ENCODE data around the gene EZH1. TPM values are rescaled to one million over a fixed set of nuclear protein-coding genes. Genes with fewer than 3 reads are reported as not detected.

Gene EZH1
- polyA plus RNA-seq, 1 experiment: 26.3 TPM

DNA sequence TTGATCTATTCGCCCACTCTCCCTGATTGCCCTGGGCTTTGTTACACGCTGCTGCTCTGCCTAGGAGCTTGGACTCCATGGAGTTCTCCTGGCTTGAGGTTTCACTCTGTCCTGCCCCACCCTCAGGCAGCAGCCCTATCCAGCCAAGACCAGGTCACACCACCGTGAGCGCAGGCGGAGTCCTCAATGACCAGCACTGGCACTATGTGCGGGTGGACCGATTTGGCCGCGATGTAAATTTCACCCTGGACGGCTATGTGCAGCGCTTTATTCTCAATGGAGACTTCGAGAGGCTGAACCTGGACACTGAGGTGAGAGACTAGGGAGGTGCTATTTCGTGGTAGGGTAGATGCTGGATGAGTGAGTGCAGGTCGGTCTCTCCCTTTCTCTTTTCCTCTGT, 59.0 kb downstream of the EZH1 start:
- H3K27ac ChIP-seq (ENCODE audit: low read depth, low read length): no peak overlapping the region
- ChIA-PET POLR2A (no interaction called here), CTCF (no interaction called here)
- TF ChIP-seq, protein P1, sequence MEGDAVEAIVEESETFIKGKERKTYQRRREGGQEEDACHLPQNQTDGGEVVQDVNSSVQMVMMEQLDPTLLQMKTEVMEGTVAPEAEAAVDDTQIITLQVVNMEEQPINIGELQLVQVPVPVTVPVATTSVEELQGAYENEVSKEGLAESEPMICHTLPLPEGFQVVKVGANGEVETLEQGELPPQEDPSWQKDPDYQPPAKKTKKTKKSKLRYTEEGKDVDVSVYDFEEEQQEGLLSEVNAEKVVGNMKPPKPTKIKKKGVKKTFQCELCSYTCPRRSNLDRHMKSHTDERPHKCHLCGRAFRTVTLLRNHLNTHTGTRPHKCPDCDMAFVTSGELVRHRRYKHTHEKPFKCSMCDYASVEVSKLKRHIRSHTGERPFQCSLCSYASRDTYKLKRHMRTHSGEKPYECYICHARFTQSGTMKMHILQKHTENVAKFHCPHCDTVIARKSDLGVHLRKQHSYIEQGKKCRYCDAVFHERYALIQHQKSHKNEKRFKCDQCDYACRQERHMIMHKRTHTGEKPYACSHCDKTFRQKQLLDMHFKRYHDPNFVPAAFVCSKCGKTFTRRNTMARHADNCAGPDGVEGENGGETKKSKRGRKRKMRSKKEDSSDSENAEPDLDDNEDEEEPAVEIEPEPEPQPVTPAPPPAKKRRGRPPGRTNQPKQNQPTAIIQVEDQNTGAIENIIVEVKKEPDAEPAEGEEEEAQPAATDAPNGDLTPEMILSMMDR (IDR thresholded peaks at IDR 0.05; ENCODE audit: low read depth, low read length): no peak
- no peak overlapping the region for H3K4me3 ChIP-seq (ENCODE audit: low read depth, low read length)
- H3K9me3 ChIP-seq (ENCODE audit: control insufficient read depth, insufficient read depth, low read length): no peaks in the 10 kb centered on the region; the same call in 1 of the 2 replicates
- no peak for DNase-seq (ENCODE audit: low read depth, low spot score)
- no peaks in the 10 kb centered on the region for H3K27me3 ChIP-seq (ENCODE audit: control insufficient read depth, insufficient read depth, low read length)

DNA sequence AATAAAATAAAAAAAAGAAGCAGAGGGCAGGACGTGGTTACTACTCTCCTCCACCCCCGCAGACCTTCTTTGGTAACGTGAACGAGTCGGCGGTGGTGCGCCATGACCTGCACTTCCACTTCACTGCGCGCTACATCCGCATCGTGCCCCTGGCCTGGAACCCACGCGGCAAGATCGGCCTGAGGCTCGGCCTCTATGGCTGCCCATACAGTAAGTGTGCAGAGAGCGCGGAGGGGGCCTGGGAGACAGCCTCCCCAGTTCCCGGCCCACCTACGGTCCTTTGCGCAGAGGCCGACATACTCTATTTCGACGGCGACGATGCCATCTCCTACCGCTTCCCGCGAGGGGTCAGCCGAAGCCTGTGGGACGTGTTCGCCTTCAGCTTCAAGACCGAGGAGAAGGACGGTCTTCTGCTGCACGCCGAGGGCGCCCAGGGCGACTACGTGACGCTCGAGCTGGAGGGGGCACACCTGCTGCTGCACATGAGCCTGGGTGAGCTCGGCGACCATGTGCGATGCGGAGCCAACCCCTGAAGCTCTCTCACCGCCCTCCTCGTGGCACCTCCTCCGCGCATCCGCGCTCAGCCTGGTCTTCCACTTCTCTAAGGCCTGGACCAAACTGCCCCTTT, 59.8 kb downstream of the EZH1 start:
- Histone ChIP-seq H3K27ac (ENCODE audit: low read depth, low read length) (no peak overlapping the region), H3K9me3 (ENCODE audit: control insufficient read depth, insufficient read depth, low read length) (no peaks in the 10 kb centered on the region; the same call in 1 of the 2 replicates), H3K4me3 (ENCODE audit: low read depth, low read length) (no peak overlapping the region), H3K27me3 (ENCODE audit: control insufficient read depth, insufficient read depth, low read length) (no peaks in the 10 kb centered on the region)
- TF ChIP-seq, protein P1 (IDR thresholded peaks at IDR 0.05; ENCODE audit: low read depth, low read length): no peak
- ChIA-PET CTCF (interaction anchor here (1.1 to 2.4 kb wide), 2 partner anchors 104 to 107 kb away, joined by 3 to 17 read pairs; partner anchors contain the start of gene PSMC3IP), POLR2A (interaction anchor here (0.6 kb wide), 1 partner anchor 1971 kb away, joined by 4 read pairs; no protein-coding TSS in a partner anchor)
- DNase-seq (ENCODE audit: low read depth, low spot score): no peak

DNA sequence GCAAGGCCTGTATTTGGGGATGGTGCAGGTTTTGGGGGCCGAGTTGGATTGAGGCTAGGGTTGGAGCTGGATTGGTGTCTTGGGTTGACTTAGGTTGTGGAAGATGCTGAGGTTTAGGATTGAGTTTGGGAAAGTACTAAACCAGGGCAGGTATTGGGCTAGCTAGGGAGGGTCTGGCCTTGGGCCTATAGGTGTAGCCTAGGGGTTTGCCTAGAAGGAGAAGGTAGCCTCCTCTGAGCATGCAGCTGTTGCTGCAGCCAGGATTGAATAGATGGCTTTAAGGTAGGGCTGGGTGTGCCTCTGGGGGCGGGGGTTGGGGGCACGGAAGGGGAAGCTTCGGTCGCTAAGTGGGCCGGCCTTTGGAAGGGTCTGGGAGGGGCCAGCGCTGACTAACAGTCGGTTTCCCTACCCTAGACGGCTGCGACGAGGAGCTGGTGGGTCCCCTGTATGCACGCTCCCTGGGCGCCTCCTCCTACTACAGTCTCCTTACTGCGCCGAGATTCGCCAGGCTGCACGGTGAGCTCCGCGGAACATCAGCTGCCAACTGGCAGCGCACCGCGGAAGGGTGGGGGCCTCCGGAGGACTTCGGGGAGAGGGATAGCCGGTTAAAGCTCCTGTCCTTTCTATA, 61.3 kb downstream of the EZH1 start:
- Histone ChIP-seq H3K9me3 (ENCODE audit: control insufficient read depth, insufficient read depth, low read length) (no peaks in the 10 kb centered on the region; the same call in 1 of the 2 replicates), H3K4me3 (ENCODE audit: low read depth, low read length) (peak overlapping the region; percentile 78), H3K27me3 (ENCODE audit: control insufficient read depth, insufficient read depth, low read length) (no peaks in the 10 kb centered on the region), H3K27ac (ENCODE audit: low read depth, low read length) (peak overlapping the region; percentile 21)
- CTCF ChIA-PET: interaction anchor here (1.1 to 2.4 kb wide), 3 partner anchors 9 to 105 kb away, joined by 3 to 17 read pairs (median 4); partner anchors contain the start of gene PSMC3IP
- POLR2A ChIA-PET: interaction anchor here (0.8 to 1.7 kb wide), 5 partner anchors 15 to 246 kb away, joined by 3 to 12 read pairs (median 5); partner anchors contain the start of genes PSMC3IP and VPS25
- DNase-seq (ENCODE audit: low read depth, low spot score): no peak
- TF ChIP-seq, protein P1 (IDR thresholded peaks at IDR 0.05; ENCODE audit: low read depth, low read length): no peak

DNA sequence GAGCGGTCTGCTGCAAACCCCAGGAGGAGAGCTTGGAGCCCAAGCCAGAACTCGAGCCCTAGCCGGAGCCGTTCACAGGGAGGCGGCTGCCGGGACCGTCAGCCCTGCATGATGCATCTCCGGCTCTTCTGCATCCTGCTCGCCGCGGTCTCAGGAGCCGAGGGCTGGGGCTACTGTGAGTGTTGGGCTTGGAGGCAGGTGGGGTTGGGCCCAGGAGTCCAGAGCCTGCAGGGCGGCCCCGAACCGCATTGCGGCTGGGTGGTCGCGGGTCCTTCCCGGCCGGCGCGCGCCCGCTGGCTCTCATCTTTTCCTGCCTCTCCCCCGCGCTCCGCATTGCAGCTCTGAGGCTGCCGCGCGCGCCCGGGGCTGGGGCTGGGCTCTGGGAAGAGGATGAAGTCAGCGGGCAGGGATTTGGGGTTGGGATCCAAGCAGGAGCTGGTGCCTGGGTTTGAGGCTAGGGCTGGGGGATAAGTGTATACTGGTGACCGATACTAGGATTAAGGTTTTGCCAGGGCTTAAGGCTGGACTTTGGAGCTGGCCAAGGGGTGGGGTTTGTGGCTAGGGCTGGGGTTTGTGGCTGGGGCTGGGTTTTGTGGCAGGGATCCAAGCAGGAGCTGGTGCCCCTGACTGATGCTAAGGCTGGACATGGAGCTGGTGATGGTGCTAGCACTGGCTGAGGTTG, 62.0 kb downstream of the EZH1 start:
- ChIA-PET POLR2A (interaction anchor here (0.6 to 1.7 kb wide), 5 partner anchors 10 to 246 kb away, joined by 3 to 12 read pairs (median 7); partner anchors contain the start of genes PSMC3IP and VPS25), CTCF (interaction anchor here (1.5 to 2.4 kb wide), 2 partner anchors 8 to 105 kb away, joined by 4 to 17 read pairs; partner anchors contain the start of gene PSMC3IP)
- TF ChIP-seq, protein P1 (IDR thresholded peaks at IDR 0.05; ENCODE audit: low read depth, low read length): no peak
- H3K4me3 ChIP-seq (ENCODE audit: low read depth, low read length): peak overlapping the region; percentile 78
- no peaks in the 10 kb centered on the region; the same call in 1 of the 2 replicates for H3K9me3 ChIP-seq (ENCODE audit: control insufficient read depth, insufficient read depth, low read length)
- H3K27ac ChIP-seq (ENCODE audit: low read depth, low read length): peak overlapping the region; percentile 81
- DNase-seq (ENCODE audit: low read depth, low spot score): no peak
- no peaks in the 10 kb centered on the region for H3K27me3 ChIP-seq (ENCODE audit: control insufficient read depth, insufficient read depth, low read length)

Data from AG04450 (cell line).